Aorta (tissue), 5 donors: ENCODE results near the gene TMC3. TPM values are rescaled to one million over a fixed set of nuclear protein-coding genes. Genes with fewer than 3 reads are reported as not detected.

Experiments
- ATAC-seq: fragments of 200-7000 bp; cut with Tn5 transposase; one replicate; pipeline ENCODE4 v1.9.1; 2022; ENCODE audit warnings: moderate library complexity; ENCODE audit not compliant: low FRiP score
- DNase-seq, 2 donors: peaks; one replicate each; pipeline ENCODE4 v3.0.0-alpha.2; 2020
- H3K27ac ChIP-seq, 2 donors: one replicate each; pipeline ENCODE4 v1.5.1; 2013; ENCODE audit warnings: low read length in 2 of 2, mild to moderate bottlenecking in 2 of 2, moderate library complexity in 2 of 2, control low read depth in 1 of 2, inconsistent platforms in 1 of 2, low read depth in 1 of 2
- H3K27me3 ChIP-seq, 2 donors: one replicate each; pipeline ENCODE4 v1.6.1; 2013; ENCODE audit warnings: control low read depth in 1 of 2, low read length in 1 of 2, mild to moderate bottlenecking in 1 of 2, moderate library complexity in 1 of 2; ENCODE audit not compliant: insufficient read depth in 2 of 2, control insufficient read depth in 1 of 2
- H3K36me3 ChIP-seq, 2 donors: one replicate each; pipeline ENCODE4 v1.6.1; 2013; ENCODE audit warnings: control low read depth in 1 of 2, low read length in 1 of 2, mild to moderate bottlenecking in 1 of 2; ENCODE audit not compliant: insufficient read depth in 2 of 2, control insufficient read depth in 1 of 2
- H3K4me1 ChIP-seq, 2 donors: one replicate each; pipeline ENCODE4 v1.6.1; 2013; ENCODE audit warnings: low read length in 2 of 2, control low read depth in 1 of 2, mild to moderate bottlenecking in 1 of 2, moderate library complexity in 1 of 2; ENCODE audit not compliant: insufficient read depth in 2 of 2, control insufficient read depth in 1 of 2
- H3K4me3 ChIP-seq, 2 donors: one replicate each; pipeline ENCODE4 v1.5.1; 2013; ENCODE audit warnings: low read length in 2 of 2, control low read depth in 1 of 2, mild to moderate bottlenecking in 1 of 2
- H3K9me3 ChIP-seq: one replicate; pipeline ENCODE4 v1.6.1; 2013; ENCODE audit warnings: mild to moderate bottlenecking, low read length; ENCODE audit not compliant: control insufficient read depth
- WGBS, 2 donors: extraction: QIAGEN DNeasy Blood & Tissue Kit; methylation state at CpG; one replicate each; pipeline ENCODE4 v1.1.7; 2013; 5-methylcytosine and 5-hydroxymethylcytosine counted together
- intact Hi-C, 2 donors: fragments of 100-400 bp; cut with DNase I; formaldehyde crosslinking; loops; one replicate each; pipeline versions ENCODE4 v1.14.2 to v1.15.0; 2022
- polyA plus RNA-seq, 2 donors: library from polyadenylated mRNA; stranded (reverse); fragments of 200-250 nt; gene quantifications; one replicate each; pipeline ENCODE4 v1.2.3, GENCODE V29; 2013
- total RNA-seq, 2 donors: library from RNA; stranded (reverse); fragmentation: NEBNext Ultra II Directional; extraction: Animal tissue kit (Norgen Biotek cat#: 25700); gene quantifications; one replicate each; pipeline ENCODE4 v1.2.1, GENCODE V29; 2021
- donor health status: healthy with polysubstance abuse.
- donor health status: Bipolar disorder and iron deficiency.
- donor health status: DM: no; HTN: no; CAD: no.
- donor health status: DM: no; HTN: no; CAD: no.
- donor health status: DM: yes; HTN: yes; CAD: no.

TMC3 gene
- total and polyA plus RNA-seq, 4 donors: 0.81 TPM; not detected in 3

GRCh38 chr15:81411051-81411450, 37.0 kb upstream of the TMC3 start:
- DNase-seq: no peak
- H3K9me3 ChIP-seq: peaks cover 2% of the 10 kb centered on the region
- no peaks in the 10 kb centered on the region for H3K4me1 ChIP-seq
- H3K27ac ChIP-seq: no peak overlapping the region
- no peak overlapping the region for H3K4me3 ChIP-seq
- 78 to 83% methylated on average over 2 of the region's 2 CpGs for WGBS, 2 donors
- intact Hi-C loops: no loop called here
- no peaks in the 10 kb centered on the region for H3K36me3 ChIP-seq
- no peaks in the 10 kb centered on the region for H3K27me3 ChIP-seq
- ATAC-seq: no peak

- peak; percentile 90 for ATAC-seq
Observed at GRCh38 chr15:81410318-81410753, 36.3 kb upstream of the TMC3 start.

GRCh38 chr15:81407718-81408117, 33.7 kb upstream of the TMC3 start:
- Histone ChIP-seq H3K27me3 (no peaks in the 10 kb centered on the region), H3K9me3 (peaks cover 2% of the 10 kb centered on the region), H3K27ac (no peak overlapping the region), H3K4me3 (no peak overlapping the region), H3K4me1 (no peaks in the 10 kb centered on the region), H3K36me3 (no peaks in the 10 kb centered on the region)
- DNase-seq (no peak), ATAC-seq (no peak)
- 72 to 75% methylated on average over 10 of the region's 10 CpGs for WGBS, 2 donors
- intact Hi-C loops: no loop called here

More at GRCh38 chr15:81410318-81410753, 36.3 kb upstream of the TMC3 start:
- 1% methylated on average over 4 of the region's 4 CpGs for WGBS, 2 donors
- Histone ChIP-seq H3K36me3 (no peaks in the 10 kb centered on the region), H3K27ac (no peak overlapping the region), H3K4me3 (no peak overlapping the region), H3K9me3 (peaks cover 2% of the 10 kb centered on the region), H3K4me1 (no peaks in the 10 kb centered on the region), H3K27me3 (no peaks in the 10 kb centered on the region)
- DNase-seq: peak in 1 of 2 donors; percentile 55
- intact Hi-C loops: no loop called here

DNA sequence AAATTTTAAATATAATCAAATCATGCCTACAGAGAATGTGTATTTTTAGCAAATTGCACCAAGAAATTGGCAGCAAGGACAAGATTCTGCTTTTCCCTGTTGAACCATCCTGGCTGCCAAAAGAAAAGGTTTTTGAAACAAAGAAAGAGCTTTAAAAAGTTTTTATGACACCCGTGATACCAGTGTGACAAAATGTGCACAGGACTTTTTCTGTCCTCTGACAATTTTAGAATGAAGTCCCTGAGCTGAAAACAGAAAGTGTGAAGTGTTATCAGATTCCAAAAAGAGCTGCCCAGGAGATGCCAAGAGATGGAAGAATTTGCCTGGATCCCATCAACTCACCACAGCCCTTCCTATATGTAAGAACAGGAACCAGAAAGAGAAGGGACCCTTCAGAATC, 33.2 kb upstream of the TMC3 start:
- H3K27ac ChIP-seq: no peak overlapping the region
- ATAC-seq (no peak), DNase-seq (no peak)
- H3K9me3 ChIP-seq: peaks cover 2% of the 10 kb centered on the region
- no peaks in the 10 kb centered on the region for H3K4me1 ChIP-seq
- H3K4me3 ChIP-seq: no peak overlapping the region
- no peaks in the 10 kb centered on the region for H3K27me3 ChIP-seq
- WGBS, 2 donors: 3 to 5% methylated on average over 1 of the region's 1 CpG
- H3K36me3 ChIP-seq: no peaks in the 10 kb centered on the region
- intact Hi-C loops: no loop called here

- 31 to 32% methylated on average over 6 of the region's 6 CpGs for WGBS, 2 donors
- intact Hi-C loops: loop anchor here (2.0 kb wide), 1 partner anchor 126 kb away; no protein-coding TSS in a partner anchor
- Histone ChIP-seq H3K9me3 (no peaks in the 10 kb centered on the region), H3K27me3 (no peaks in the 10 kb centered on the region), H3K4me3 (no peak overlapping the region), H3K4me1 (no peaks in the 10 kb centered on the region), H3K27ac (no peak overlapping the region), H3K36me3 (no peaks in the 10 kb centered on the region)
- no peak for DNase-seq
- ATAC-seq: no peak
Observed at GRCh38 chr15:81400640-81401236, 26.7 kb upstream of the TMC3 start.

- no peak overlapping the region for H3K4me3 ChIP-seq
- no peaks in the 10 kb centered on the region for H3K9me3 ChIP-seq
- H3K4me1 ChIP-seq: no peaks in the 10 kb centered on the region
- ATAC-seq (no peak), DNase-seq (no peak)
- intact Hi-C loops: no loop called here
- no peak overlapping the region for H3K27ac ChIP-seq
- no peaks in the 10 kb centered on the region for H3K27me3 ChIP-seq
- H3K36me3 ChIP-seq: no peaks in the 10 kb centered on the region
- 63 to 66% methylated on average over 5 of the region's 5 CpGs for WGBS, 2 donors
Observed at GRCh38 chr15:81398910-81399551, 25.0 kb upstream of the TMC3 start.

DNA sequence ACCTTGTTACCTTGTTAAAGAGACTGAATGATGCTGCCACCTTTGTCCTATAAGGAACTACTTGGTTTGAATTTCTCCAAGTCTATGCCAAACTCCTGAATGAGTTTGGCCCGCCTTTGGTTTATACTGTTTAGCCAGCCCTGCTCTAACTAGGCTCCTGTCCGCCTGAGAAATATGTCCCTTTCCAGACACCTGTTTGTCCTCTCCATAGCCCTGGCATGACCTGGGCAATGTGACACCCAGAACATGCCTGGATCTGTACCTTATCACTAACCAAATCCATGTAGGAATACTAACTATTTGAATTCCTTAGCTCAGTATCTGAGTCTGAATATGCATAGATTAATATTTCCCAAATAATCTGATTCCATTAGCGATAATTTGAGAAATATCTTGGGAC, 24.4 kb upstream of the TMC3 start:
- no peak overlapping the region for H3K27ac ChIP-seq
- intact Hi-C loops: no loop called here

GRCh38 chr15:81394603-81395002, 20.6 kb upstream of the TMC3 start:
- H3K4me3 ChIP-seq: no peak overlapping the region
- H3K9me3 ChIP-seq: peaks cover 1% of the 10 kb centered on the region
- no peak for ATAC-seq
- H3K36me3 ChIP-seq: no peaks in the 10 kb centered on the region
- no peak for DNase-seq
- no peak overlapping the region for H3K27ac ChIP-seq
- intact Hi-C loops: no loop called here
- no peaks in the 10 kb centered on the region for H3K4me1 ChIP-seq
- H3K27me3 ChIP-seq: no peaks in the 10 kb centered on the region

More for the DNA sequence above, 24.4 kb upstream of the TMC3 start:
- ATAC-seq (no peak), DNase-seq (no peak)
- H3K9me3 ChIP-seq: no peaks in the 10 kb centered on the region
- H3K36me3 ChIP-seq: no peaks in the 10 kb centered on the region
- WGBS, 2 donors: 93 to 94% methylated on average over 3 of the region's 3 CpGs
- no peak overlapping the region for H3K4me3 ChIP-seq
- no peaks in the 10 kb centered on the region for H3K27me3 ChIP-seq
- H3K4me1 ChIP-seq: no peaks in the 10 kb centered on the region

DNA sequence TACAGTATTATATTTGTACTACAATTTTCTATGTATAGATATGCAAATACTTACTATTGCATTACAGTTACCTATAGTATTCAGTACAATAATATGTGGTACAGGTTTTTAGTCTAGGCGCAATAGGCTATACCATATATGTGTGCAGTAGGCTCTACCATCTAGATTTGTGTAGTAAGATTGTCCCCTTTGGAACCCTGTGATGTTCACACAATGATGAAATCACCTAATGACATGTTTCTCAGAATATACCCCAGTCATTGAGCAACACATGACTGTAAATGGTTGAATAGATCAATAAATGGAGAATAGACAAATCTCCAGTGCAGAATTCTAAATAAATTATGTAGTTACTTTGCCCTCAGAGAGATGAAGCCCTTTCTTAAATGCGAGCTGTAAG, 17.6 kb upstream of the TMC3 start:
- DNase-seq (no peak), ATAC-seq (no peak)
- peaks cover 1% of the 10 kb centered on the region for H3K9me3 ChIP-seq
- no peaks in the 10 kb centered on the region for H3K4me1 ChIP-seq
- H3K36me3 ChIP-seq: no peaks in the 10 kb centered on the region
- H3K27ac ChIP-seq: no peak overlapping the region
- WGBS, 2 donors: 97 to 100% methylated on average over 2 of the region's 2 CpGs
- H3K27me3 ChIP-seq: no peaks in the 10 kb centered on the region
- H3K4me3 ChIP-seq: no peak overlapping the region
- intact Hi-C loops: no loop called here
